GM23338 (cell line): ENCODE data around the gene KIF3B. TPM values are rescaled to one million over a fixed set of nuclear protein-coding genes. Genes with fewer than 3 reads are reported as not detected.

Experiments
- ATAC-seq: fragments of 200-7000 bp; cut with Tn5 transposase; 3 replicates; pipeline ENCODE4 v1.9.1; 2020
- DNase-seq: peaks from one replicate; pipeline ENCODE4 v3.0.0-alpha.2; 2015; ENCODE audit warnings: low spot score
- H2AFZ ChIP-seq: fragments of 200-600 bp; sonication (generic); 2 replicates; pipeline ENCODE4 v1.8.0; 2016; ENCODE audit warnings: antibody characterized with exemption, mild to moderate bottlenecking, moderate library complexity
- H3F3A ChIP-seq: fragments of 200-600 bp; sonication (generic); replicated peaks from 2 replicates; pipeline ENCODE4 v1.8.0; 2017; ENCODE audit warnings: antibody characterized with exemption, mixed run types, low read depth
- H3K27ac ChIP-seq: fragments of 200-600 bp; sonication (generic); 2 replicates; pipeline ENCODE4 v1.6.1; 2016; ENCODE audit warnings: low read depth
- H3K27me3 ChIP-seq: fragments of 200-600 bp; sonication (generic); 2 replicates; pipeline ENCODE4 v1.8.0; 2016; ENCODE audit warnings: mild to moderate bottlenecking, mixed run types, moderate library complexity; ENCODE audit not compliant: insufficient read depth
- H3K36me3 ChIP-seq: fragments of 200-600 bp; sonication (generic); 2 replicates; pipeline ENCODE4 v1.8.0; 2016; ENCODE audit warnings: mild to moderate bottlenecking; ENCODE audit not compliant: insufficient read depth
- H3K4me1 ChIP-seq: fragments of 200-600 bp; sonication (generic); 2 replicates; pipeline ENCODE4 v1.8.0; 2016; ENCODE audit warnings: mild to moderate bottlenecking, moderate library complexity; ENCODE audit not compliant: insufficient read depth
- H3K4me2 ChIP-seq: fragments of 200-600 bp; sonication (generic); 2 replicates; pipeline ENCODE4 v1.7.1; 2017; ENCODE audit warnings: mixed run types
- H3K4me3 ChIP-seq: fragments of 200-600 bp; sonication (generic); 2 replicates; pipeline ENCODE4 v1.6.1; 2016; ENCODE audit warnings: mixed run types
- H3K79me2 ChIP-seq: fragments of 200-600 bp; sonication (generic); replicated peaks from 2 replicates; pipeline ENCODE4 v1.8.0; 2017; ENCODE audit warnings: mild to moderate bottlenecking; ENCODE audit not compliant: insufficient read depth
- H3K9me2 ChIP-seq: fragments of 200-600 bp; sonication (generic); 2 replicates; pipeline ENCODE4 v1.8.0; 2017; ENCODE audit not compliant: insufficient read depth
- H4K20me1 ChIP-seq: fragments of 200-600 bp; sonication (generic); replicated peaks from 2 replicates; pipeline ENCODE4 v1.8.0; 2017; ENCODE audit warnings: mild to moderate bottlenecking; ENCODE audit not compliant: insufficient read depth
- H3K27ac Mint-ChIP-seq: 2 replicates; pipeline ENCODE4 v1.8.0; 2020; ENCODE audit warnings: inconsistent platforms, mild to moderate bottlenecking, moderate library complexity, mixed read lengths
- H3K27me3 Mint-ChIP-seq: 3 replicates; pipeline ENCODE4 v1.8.0; 2022; ENCODE audit warnings: low read depth, mild to moderate bottlenecking, moderate library complexity, mixed read lengths, inconsistent platforms; ENCODE audit not compliant: insufficient read depth, poor library complexity
- H3K36me3 Mint-ChIP-seq: 3 replicates; pipeline ENCODE4 v1.8.0; 2021; ENCODE audit warnings: low read depth, mild to moderate bottlenecking, inconsistent platforms, moderate library complexity, mixed read lengths
- H3K4me1 Mint-ChIP-seq: 3 replicates; pipeline ENCODE4 v1.8.0; 2020; ENCODE audit warnings: mild to moderate bottlenecking, inconsistent platforms, mixed read lengths
- H3K4me3 Mint-ChIP-seq: 3 replicates; pipeline ENCODE4 v1.8.0; 2021; ENCODE audit warnings: moderate library complexity, mild to moderate bottlenecking, inconsistent platforms, mixed read lengths
- H3K9me3 Mint-ChIP-seq: 3 replicates; pipeline ENCODE4 v1.8.0; 2020; ENCODE audit warnings: moderate library complexity, mild to moderate bottlenecking, inconsistent platforms, mixed read lengths
- CREB1 ChIP-seq: fragments of 250-450 bp; sonication (Bioruptor Pico); IDR thresholded peaks from 2 replicates; pipeline ENCODE4 v1.5.0; 2020; ENCODE audit warnings: low read depth, mild to moderate bottlenecking, moderate library complexity
- EZH2 ChIP-seq: fragments of 200-600 bp; sonication (generic); IDR thresholded peaks from one replicate; pipeline ENCODE4 v1.8.0; 2017; ENCODE audit warnings: antibody characterized with exemption, mild to moderate bottlenecking, low read depth; ENCODE audit not compliant: unreplicated experiment
- EZH2phosphoT487 ChIP-seq: fragments of 200-600 bp; sonication (generic); IDR thresholded peaks from one replicate; pipeline ENCODE4 v1.8.1; 2018; ENCODE audit warnings: antibody characterized with exemption; ENCODE audit not compliant: unreplicated experiment
- JUNB ChIP-seq: IDR thresholded peaks from one replicate; pipeline ENCODE4 v1.6.1; 2016; ENCODE audit warnings: antibody characterized with exemption; ENCODE audit not compliant: unreplicated experiment
- NANOG ChIP-seq: IDR thresholded peaks from 2 replicates; pipeline ENCODE4 v1.6.1; 2016; ENCODE audit warnings: antibody characterized with exemption, borderline replicate concordance
- POLR2AphosphoS5 ChIP-seq: IDR thresholded peaks from 2 replicates; pipeline ENCODE4 v1.6.1; 2016; ENCODE audit warnings: antibody characterized with exemption, low read depth
- STAT1 ChIP-seq: IDR thresholded peaks from one replicate; pipeline ENCODE4 v1.6.1; 2016; ENCODE audit warnings: antibody characterized with exemption; ENCODE audit not compliant: unreplicated experiment
- ZNF114 ChIP-seq: fragments of 250-450 bp; sonication (Bioruptor Pico); IDR thresholded peaks from 2 replicates; pipeline ENCODE4 v1.5.0; 2020; ENCODE audit warnings: mild to moderate bottlenecking, moderate library complexity
- ZNF331 ChIP-seq: fragments of 250-450 bp; sonication (Bioruptor Pico); IDR thresholded peaks from 2 replicates; pipeline ENCODE4 v1.5.0; 2020; ENCODE audit warnings: low read depth, mild to moderate bottlenecking, moderate library complexity
- ZNF462 ChIP-seq: fragments of 250-450 bp; sonication (Bioruptor Pico); IDR thresholded peaks from 2 replicates; pipeline ENCODE4 v1.5.0; 2020; ENCODE audit warnings: mild to moderate bottlenecking, moderate library complexity
- polyA plus RNA-seq: library from polyadenylated mRNA; unstranded; fragments of >200 nt; fragmentation: Nextera tagmentation; extraction: Ambion mirVana; gene quantifications from 2 replicates; pipeline ENCODE4 v1.2.1, GENCODE V29; 2016
- total RNA-seq: library from RNA; depleted of rRNA; stranded (reverse); fragments of >200 nt; shearing (Covaris generic); gene quantifications from 2 replicates; pipeline ENCODE4 v1.2.3, GENCODE V29; 2014
- TF ChIP-seq, protein P1 (sequence below), 2 experiments: fragments of 200-600 bp in 1 of 2; sonication (generic) in 1 of 2; conservative IDR thresholded peaks; 2 replicates each; pipeline versions ENCODE4 v1.5.1 to v1.6.1; 2016 to 2017; ENCODE audit warnings: antibody characterized with exemption in 2 of 2, low read depth in 2 of 2, mild to moderate bottlenecking in 2 of 2, moderate library complexity in 1 of 2

KIF3B gene
- total and polyA plus RNA-seq, 2 experiments from 2014 or later = 6.1 to 22.8 TPM

- Mint-ChIP-seq H3K27ac (no peak overlapping the region), H3K4me1 (peaks cover 8% of the 10 kb centered on the region), H3K4me3 (no peak overlapping the region), H3K9me3 (no peaks in the 10 kb centered on the region; the same call in 2 of the 3 replicates), H3K27me3 (peaks cover 49% of the 10 kb centered on the region), H3K36me3 (peaks cover 6% of the 10 kb centered on the region; the same call in 1 of the 3 replicates)
- Histone ChIP-seq H3K9me2 (no peaks in the 10 kb centered on the region), H4K20me1 (peaks cover 87% of the 10 kb centered on the region), H3K36me3 (no peaks in the 10 kb centered on the region), H3F3A (peaks cover 9% of the 10 kb centered on the region), H3K79me2 (peaks cover 76% of the 10 kb centered on the region), H3K4me2 (no peak overlapping the region), H3K27me3 (peaks cover 61% of the 10 kb centered on the region), H3K27ac (no peak overlapping the region), H2AFZ (no peak overlapping the region), H3K4me1 (peaks cover 13% of the 10 kb centered on the region; the same call in 1 of the 2 replicates), H3K4me3 (no peak overlapping the region)
- DNase-seq (no peak), ATAC-seq (no peak)
- no peak for TF ChIP-seq JUNB
- no peak for TF ChIP-seq POLR2AphosphoS5
- TF ChIP-seq CREB1 (CRISPR knock-in tag) = no peak
These were observed 86.0 kb downstream of the KIF3B start for GRCh38 chr20:32363492-32363891.

- H3K27me3 Mint-ChIP-seq = peaks cover 41% of the 10 kb centered on the region
- TF ChIP-seq, protein P1, sequence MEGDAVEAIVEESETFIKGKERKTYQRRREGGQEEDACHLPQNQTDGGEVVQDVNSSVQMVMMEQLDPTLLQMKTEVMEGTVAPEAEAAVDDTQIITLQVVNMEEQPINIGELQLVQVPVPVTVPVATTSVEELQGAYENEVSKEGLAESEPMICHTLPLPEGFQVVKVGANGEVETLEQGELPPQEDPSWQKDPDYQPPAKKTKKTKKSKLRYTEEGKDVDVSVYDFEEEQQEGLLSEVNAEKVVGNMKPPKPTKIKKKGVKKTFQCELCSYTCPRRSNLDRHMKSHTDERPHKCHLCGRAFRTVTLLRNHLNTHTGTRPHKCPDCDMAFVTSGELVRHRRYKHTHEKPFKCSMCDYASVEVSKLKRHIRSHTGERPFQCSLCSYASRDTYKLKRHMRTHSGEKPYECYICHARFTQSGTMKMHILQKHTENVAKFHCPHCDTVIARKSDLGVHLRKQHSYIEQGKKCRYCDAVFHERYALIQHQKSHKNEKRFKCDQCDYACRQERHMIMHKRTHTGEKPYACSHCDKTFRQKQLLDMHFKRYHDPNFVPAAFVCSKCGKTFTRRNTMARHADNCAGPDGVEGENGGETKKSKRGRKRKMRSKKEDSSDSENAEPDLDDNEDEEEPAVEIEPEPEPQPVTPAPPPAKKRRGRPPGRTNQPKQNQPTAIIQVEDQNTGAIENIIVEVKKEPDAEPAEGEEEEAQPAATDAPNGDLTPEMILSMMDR (conservative IDR thresholded peaks at IDR 0.05; ENCODE audit: low read depth in 2 of 2) = no peak
- no peak for TF ChIP-seq EZH2phosphoT487
- no peak for TF ChIP-seq ZNF462 (CRISPR knock-in tag)
- TF ChIP-seq NANOG = no peak
- no peak for TF ChIP-seq CREB1 (CRISPR knock-in tag)
- no peak for TF ChIP-seq ZNF331
- TF ChIP-seq ZNF114 (CRISPR knock-in tag) = no peak
- TF ChIP-seq JUNB = no peak
- no peak for TF ChIP-seq POLR2AphosphoS5
- no peak for TF ChIP-seq STAT1
- TF ChIP-seq EZH2 = no peak
These were observed 87.2 kb downstream of the KIF3B start for GRCh38 chr20:32364554-32365208.

More at GRCh38 chr20:32364554-32365208, 87.2 kb downstream of the KIF3B start:
- DNase-seq (no peak), ATAC-seq (no peak)
- Mint-ChIP-seq H3K4me3 (no peak overlapping the region), H3K9me3 (no peaks in the 10 kb centered on the region), H3K36me3 (0 out of 3 replicates have a peak, but pooled peaks cover 2% of the 10 kb centered on the region), H3K27ac (no peak overlapping the region), H3K4me1 (peaks cover 8% of the 10 kb centered on the region)
- H3K79me2 ChIP-seq = peaks cover 73% of the 10 kb centered on the region
- H3K9me2 ChIP-seq = no peaks in the 10 kb centered on the region
- H3F3A ChIP-seq = peaks cover 5% of the 10 kb centered on the region
- peaks cover 89% of the 10 kb centered on the region for H4K20me1 ChIP-seq
- no peak overlapping the region for H2AFZ ChIP-seq
- H3K4me1 ChIP-seq = peaks cover 9% of the 10 kb centered on the region; the same call in 1 of the 2 replicates
- H3K27me3 ChIP-seq = peaks cover 57% of the 10 kb centered on the region
- no peak overlapping the region for H3K27ac ChIP-seq
- H3K4me2 ChIP-seq = no peak overlapping the region
- H3K36me3 ChIP-seq = no peaks in the 10 kb centered on the region
- H3K4me3 ChIP-seq = no peak overlapping the region
